Karpas-422 (cell line): ENCODE data around the gene PSMA6. TPM values are rescaled to one million over a fixed set of nuclear protein-coding genes. Genes with fewer than 3 reads are reported as not detected.

Experiments used
- DNase-seq: peaks from one replicate; pipeline ENCODE4 v3.0.0-alpha.2; 2015
- H2AFZ ChIP-seq: fragments of 200-600 bp; sonication (generic); 2 replicates; pipeline ENCODE4 v1.6.1; 2014; ENCODE audit warnings: antibody characterized with exemption, low read length, mixed read lengths
- H3K27ac ChIP-seq: fragments of 200-600 bp; sonication (generic); 2 replicates; pipeline ENCODE4 v1.5.1; 2014; ENCODE audit warnings: mild to moderate bottlenecking, low read length, moderate library complexity
- H3K27me3 ChIP-seq: fragments of 200-600 bp; sonication (generic); 2 replicates; pipeline ENCODE4 v1.6.1; 2014; ENCODE audit warnings: low read length, mixed read lengths
- H3K36me3 ChIP-seq: fragments of 200-600 bp; sonication (generic); 2 replicates; pipeline ENCODE4 v1.6.1; 2014; ENCODE audit warnings: low read length, mixed read lengths; ENCODE audit not compliant: insufficient read depth
- H3K4me1 ChIP-seq: fragments of 200-600 bp; sonication (generic); 2 replicates; pipeline ENCODE4 v1.6.1; 2014; ENCODE audit warnings: mild to moderate bottlenecking, low read length, mixed read lengths
- H3K4me2 ChIP-seq: fragments of 200-600 bp; sonication (generic); 2 replicates; pipeline ENCODE4 v1.6.1; 2014; ENCODE audit warnings: low read length, low read depth, mild to moderate bottlenecking; ENCODE audit not compliant: poor library complexity, severe bottlenecking
- H3K4me3 ChIP-seq: fragments of 200-600 bp; sonication (generic); 2 replicates; pipeline ENCODE4 v1.5.1; 2014; ENCODE audit warnings: mild to moderate bottlenecking, antibody characterized with exemption, low read length, mixed read lengths
- H3K79me2 ChIP-seq: fragments of 200-600 bp; sonication (generic); 2 replicates; pipeline ENCODE4 v1.6.1; 2014; ENCODE audit warnings: mild to moderate bottlenecking, low read length, mixed read lengths
- H3K9ac ChIP-seq: fragments of 200-600 bp; sonication (generic); 2 replicates; pipeline ENCODE4 v1.6.0; 2014; ENCODE audit warnings: low read length
- H3K9me2 ChIP-seq: fragments of 200-600 bp; sonication (generic), shearing (Covaris generic); replicated peaks from 2 replicates; pipeline ENCODE4 v1.6.0; 2014; ENCODE audit warnings: mild to moderate bottlenecking, low read length, moderate library complexity; ENCODE audit not compliant: insufficient read depth
- H3K9me3 ChIP-seq: fragments of 300-700, 200-600 bp; sonication (generic); 2 replicates; pipeline ENCODE4 v1.6.1; 2014; ENCODE audit warnings: low read length, mixed read lengths
- H4K20me1 ChIP-seq: fragments of 200-600 bp; sonication (generic); 2 replicates; pipeline ENCODE4 v1.6.1; 2014; ENCODE audit warnings: mild to moderate bottlenecking, antibody characterized with exemption, low read length, low read depth; ENCODE audit not compliant: insufficient read depth
- total RNA-seq: library from RNA; depleted of rRNA; stranded (reverse); fragments of >200 nt; shearing (Covaris generic); gene quantifications from 2 replicates; pipeline ENCODE4 v1.2.3, GENCODE V29; 2014; ENCODE audit warnings: low replicate concordance

PSMA6 gene
- total RNA-seq, 1 experiment from 2014 or later: 344 TPM

GRCh38 chr14:35286003-35286600 lies 6.1 kb upstream of the PSMA6 start:
- peak overlapping the region; percentile 11 for H2AFZ ChIP-seq
- H3K4me1 ChIP-seq: peaks cover 82% of the 10 kb centered on the region
- no peaks in the 10 kb centered on the region for H3K9me3 ChIP-seq
- H3K4me2 ChIP-seq: peak overlapping the region; percentile 78
- H4K20me1 ChIP-seq: no peaks in the 10 kb centered on the region
- peak overlapping the region; percentile 58 for H3K4me3 ChIP-seq
- DNase-seq: no peak
- no peaks in the 10 kb centered on the region for H3K36me3 ChIP-seq
- peak overlapping the region; percentile 97 for H3K27ac ChIP-seq
- H3K9me2 ChIP-seq: no peaks in the 10 kb centered on the region
- no peaks in the 10 kb centered on the region for H3K27me3 ChIP-seq
- no peaks in the 10 kb centered on the region for H3K79me2 ChIP-seq
- H3K9ac ChIP-seq: peak overlapping the region; percentile 75

GRCh38 chr14:35286707-35287106 lies 5.5 kb upstream of the PSMA6 start:
- no peaks in the 10 kb centered on the region for H3K9me3 ChIP-seq
- peak overlapping the region; percentile 58 for H3K4me3 ChIP-seq
- no peaks in the 10 kb centered on the region for H4K20me1 ChIP-seq
- H3K4me2 ChIP-seq: peak overlapping the region; percentile 78
- H3K9ac ChIP-seq: peak overlapping the region; percentile 75
- H3K36me3 ChIP-seq: no peaks in the 10 kb centered on the region
- no peaks in the 10 kb centered on the region for H3K9me2 ChIP-seq
- no peaks in the 10 kb centered on the region for H3K79me2 ChIP-seq
- H3K4me1 ChIP-seq: peaks cover 82% of the 10 kb centered on the region
- H3K27ac ChIP-seq: peak overlapping the region; percentile 97
- DNase-seq: peak; percentile 69
- no peaks in the 10 kb centered on the region for H3K27me3 ChIP-seq
- H2AFZ ChIP-seq: peak overlapping the region; percentile 11; the same call in 1 of the 2 replicates

- no peaks in the 10 kb centered on the region for H3K9me2 ChIP-seq
- peak overlapping the region; percentile 75 for H3K9ac ChIP-seq
- no peaks in the 10 kb centered on the region for H3K27me3 ChIP-seq
- peaks cover 1% of the 10 kb centered on the region; the same call in 1 of the 2 replicates for H4K20me1 ChIP-seq
- H3K4me2 ChIP-seq: peak overlapping the region; percentile 78
- H3K4me3 ChIP-seq: no peak overlapping the region
- H3K4me1 ChIP-seq: peaks cover 81% of the 10 kb centered on the region
- no peaks in the 10 kb centered on the region for H3K9me3 ChIP-seq
- H3K27ac ChIP-seq: peak overlapping the region; percentile 97
- DNase-seq: peak; percentile 63
- H3K79me2 ChIP-seq: peaks cover 3% of the 10 kb centered on the region
- H2AFZ ChIP-seq: no peak overlapping the region
- H3K36me3 ChIP-seq: no peaks in the 10 kb centered on the region
Measured at GRCh38 chr14:35287431-35288013, 4.7 kb upstream of the PSMA6 start.

DNA sequence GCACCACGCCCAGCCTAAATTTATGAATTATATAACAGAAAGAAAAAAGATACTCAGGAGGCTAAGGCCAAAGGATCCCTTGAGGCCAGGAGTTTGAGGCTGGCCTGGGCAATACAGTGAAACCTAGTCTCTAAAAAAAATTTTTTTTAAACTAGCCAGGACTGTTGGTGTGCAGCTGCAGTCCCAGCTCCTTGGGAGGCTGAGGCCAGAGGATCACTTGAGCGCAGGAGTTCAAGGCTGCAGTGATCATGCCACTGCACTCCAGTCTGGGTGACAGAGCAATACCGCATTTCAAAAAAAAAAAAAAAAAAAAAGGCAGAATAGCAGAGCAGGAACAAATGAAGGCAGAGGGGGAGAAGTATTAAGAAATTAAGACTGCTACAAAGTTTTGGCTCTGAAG lies 2.6 kb upstream of the PSMA6 start:
- H3K4me1 ChIP-seq: peaks cover 83% of the 10 kb centered on the region
- H3K36me3 ChIP-seq: peaks cover 3% of the 10 kb centered on the region; the same call in 1 of the 2 replicates
- peak overlapping the region; percentile 96 for H3K27ac ChIP-seq
- H3K79me2 ChIP-seq: peaks cover 24% of the 10 kb centered on the region
- no peaks in the 10 kb centered on the region for H3K9me3 ChIP-seq
- no peaks in the 10 kb centered on the region for H3K27me3 ChIP-seq
- H3K4me2 ChIP-seq: no peak overlapping the region
- H2AFZ ChIP-seq: no peak overlapping the region
- no peak overlapping the region for H3K4me3 ChIP-seq
- peak overlapping the region; percentile 73; the same call in 1 of the 2 replicates for H3K9ac ChIP-seq
- H4K20me1 ChIP-seq: peaks cover 10% of the 10 kb centered on the region
- H3K9me2 ChIP-seq: no peaks in the 10 kb centered on the region
- no peak for DNase-seq

- Histone ChIP-seq H3K79me2 (peaks cover 58% of the 10 kb centered on the region), H4K20me1 (peaks cover 21% of the 10 kb centered on the region), H3K36me3 (peaks cover 27% of the 10 kb centered on the region), H3K9ac (peak overlapping the region; percentile 89), H3K9me2 (no peaks in the 10 kb centered on the region), H3K9me3 (no peaks in the 10 kb centered on the region), H3K4me2 (peak overlapping the region; percentile 85), H3K27me3 (no peaks in the 10 kb centered on the region), H2AFZ (no peak overlapping the region), H3K4me3 (peak overlapping the region; percentile 93), H3K4me1 (peaks cover 73% of the 10 kb centered on the region), H3K27ac (peak overlapping the region; percentile 96)
- no peak for DNase-seq
Measured at GRCh38 chr14:35292770-35293561, 784 bp downstream of the PSMA6 start.

- Histone ChIP-seq H3K9me3 (no peaks in the 10 kb centered on the region), H4K20me1 (peaks cover 39% of the 10 kb centered on the region), H3K4me2 (peak overlapping the region; percentile 10), H3K27ac (no peak overlapping the region), H3K9ac (no peak overlapping the region), H2AFZ (no peak overlapping the region), H3K27me3 (no peaks in the 10 kb centered on the region), H3K4me1 (peaks cover 68% of the 10 kb centered on the region), H3K4me3 (no peak overlapping the region), H3K9me2 (no peaks in the 10 kb centered on the region), H3K79me2 (peaks cover 85% of the 10 kb centered on the region), H3K36me3 (peaks cover 27% of the 10 kb centered on the region)
- no peak for DNase-seq
Measured at GRCh38 chr14:35295845-35296161, 3.6 kb downstream of the PSMA6 start.

- H3K36me3 ChIP-seq: peaks cover 27% of the 10 kb centered on the region
- H3K79me2 ChIP-seq: peaks cover 93% of the 10 kb centered on the region
- no peak overlapping the region for H3K4me2 ChIP-seq
- peak overlapping the region; percentile 28; the same call in 1 of the 2 replicates for H3K27ac ChIP-seq
- H3K9me3 ChIP-seq: no peaks in the 10 kb centered on the region
- H2AFZ ChIP-seq: no peak overlapping the region
- no peaks in the 10 kb centered on the region for H3K27me3 ChIP-seq
- no peak for DNase-seq
- no peak overlapping the region for H3K4me3 ChIP-seq
- no peaks in the 10 kb centered on the region for H3K9me2 ChIP-seq
- H3K9ac ChIP-seq: no peak overlapping the region
- H4K20me1 ChIP-seq: peaks cover 46% of the 10 kb centered on the region
- H3K4me1 ChIP-seq: peaks cover 68% of the 10 kb centered on the region
Measured at GRCh38 chr14:35296545-35296944, 4.4 kb downstream of the PSMA6 start.

- Histone ChIP-seq H4K20me1 (peaks cover 45% of the 10 kb centered on the region), H3K79me2 (peaks cover 99% of the 10 kb centered on the region), H2AFZ (no peak overlapping the region), H3K9me3 (no peaks in the 10 kb centered on the region), H3K4me2 (no peak overlapping the region), H3K36me3 (peaks cover 34% of the 10 kb centered on the region), H3K27ac (no peak overlapping the region), H3K9ac (no peak overlapping the region), H3K4me3 (no peak overlapping the region), H3K27me3 (no peaks in the 10 kb centered on the region), H3K4me1 (peaks cover 66% of the 10 kb centered on the region), H3K9me2 (no peaks in the 10 kb centered on the region)
- DNase-seq: no peak
Measured at GRCh38 chr14:35297706-35298105, 5.5 kb downstream of the PSMA6 start.
